GM08714 (cell line): ENCODE measurements around the gene GDF2.

Experiments
- H3K4me3 ChIP-seq: fragments of 200-500 bp; sonication (Bioruptor generic); 2 replicates; pipeline ENCODE4 v1.5.1; 2014; ENCODE audit warnings: mild to moderate bottlenecking, low read length, inconsistent platforms
- ZNF274 ChIP-seq: IDR thresholded peaks from 2 replicates; pipeline ENCODE4 v1.6.1; 2012; ENCODE audit warnings: mild to moderate bottlenecking, low read depth, low read length

GDF2 gene

GRCh38 chr10:47339759-47340607, 17.7 kb downstream of the GDF2 start:
- TF ChIP-seq ZNF274: no peak
- no peak overlapping the region for H3K4me3 ChIP-seq

GRCh38 chr10:47340608-47341170, 18.4 kb downstream of the GDF2 start:
- TF ChIP-seq ZNF274: no peak
- H3K4me3 ChIP-seq: no peak overlapping the region

DNA sequence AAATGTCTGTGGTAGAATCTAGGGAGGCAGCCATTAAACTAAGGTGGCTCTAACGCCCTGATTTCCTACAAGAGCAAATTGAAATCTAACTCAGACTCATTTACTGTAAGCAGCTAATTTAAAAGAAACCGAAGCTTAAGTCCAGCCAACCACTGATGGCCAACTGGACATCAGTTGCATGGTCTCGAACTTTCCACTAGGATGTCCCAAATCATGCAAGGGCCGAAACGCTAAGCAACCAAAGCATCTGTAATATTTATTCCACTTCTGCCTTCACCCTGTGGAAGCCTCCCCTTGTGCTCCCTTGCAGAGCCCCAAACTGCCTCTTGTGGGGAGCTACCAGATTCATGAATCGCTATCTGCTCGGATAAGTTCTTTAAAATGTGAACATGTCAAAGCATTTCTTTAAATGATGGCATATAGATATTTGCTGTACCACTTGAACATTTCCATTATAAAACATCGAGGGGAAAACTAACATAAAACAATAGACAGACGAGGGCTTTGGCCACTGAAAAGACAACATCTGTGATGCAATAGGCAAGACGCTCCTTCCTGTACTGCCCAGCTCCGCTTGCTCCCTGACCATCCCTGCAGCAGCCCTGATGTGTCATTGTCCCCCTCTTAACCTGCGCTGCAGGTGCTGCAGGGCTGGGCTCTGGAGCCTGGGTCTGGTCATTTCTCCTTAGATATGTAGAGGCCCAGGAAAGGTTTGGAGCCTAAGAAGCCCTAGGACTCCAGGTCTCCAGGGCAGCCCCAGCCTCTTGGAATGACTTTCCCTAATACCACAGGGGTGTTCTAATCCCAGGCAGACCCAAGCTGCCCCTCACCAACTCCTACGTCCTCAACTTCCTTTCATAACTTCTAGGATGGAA, 23.0 kb downstream of the GDF2 start:
- TF ChIP-seq ZNF274: no peak
- no peak overlapping the region for H3K4me3 ChIP-seq

GRCh38 chr10:47346581-47347302, 24.5 kb downstream of the GDF2 start:
- no peak for TF ChIP-seq ZNF274
- H3K4me3 ChIP-seq: no peak overlapping the region

DNA sequence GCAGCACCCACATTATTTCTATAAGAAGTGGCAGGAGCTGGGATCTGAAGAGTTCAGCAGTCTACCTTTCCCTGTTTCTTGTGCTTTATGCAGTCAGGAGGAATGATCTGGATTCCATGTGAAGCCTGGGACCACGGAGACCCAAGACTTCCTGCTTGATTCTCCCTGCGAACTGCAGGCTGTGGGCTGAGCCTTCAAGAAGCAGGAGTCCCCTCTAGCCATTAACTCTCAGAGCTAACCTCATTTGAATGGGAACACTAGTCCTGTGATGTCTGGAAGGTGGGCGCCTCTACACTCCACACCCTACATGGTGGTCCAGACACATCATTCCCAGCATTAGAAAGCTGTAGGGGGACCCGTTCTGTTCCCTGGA, 25.0 kb downstream of the GDF2 start:
- no peak for TF ChIP-seq ZNF274
- no peak overlapping the region for H3K4me3 ChIP-seq

- no peak for TF ChIP-seq ZNF274
- H3K4me3 ChIP-seq: no peak within 1 kb of the TSS
These were observed 25.9 kb downstream of the GDF2 start, which contains the start of gene RBP3 for GRCh38 chr10:47348138-47348651. Gene RBP3, plus strand, starts transcription at chr10:47348363. Its CDS starts 122 bp downstream, at chr10:47348485.

DNA sequence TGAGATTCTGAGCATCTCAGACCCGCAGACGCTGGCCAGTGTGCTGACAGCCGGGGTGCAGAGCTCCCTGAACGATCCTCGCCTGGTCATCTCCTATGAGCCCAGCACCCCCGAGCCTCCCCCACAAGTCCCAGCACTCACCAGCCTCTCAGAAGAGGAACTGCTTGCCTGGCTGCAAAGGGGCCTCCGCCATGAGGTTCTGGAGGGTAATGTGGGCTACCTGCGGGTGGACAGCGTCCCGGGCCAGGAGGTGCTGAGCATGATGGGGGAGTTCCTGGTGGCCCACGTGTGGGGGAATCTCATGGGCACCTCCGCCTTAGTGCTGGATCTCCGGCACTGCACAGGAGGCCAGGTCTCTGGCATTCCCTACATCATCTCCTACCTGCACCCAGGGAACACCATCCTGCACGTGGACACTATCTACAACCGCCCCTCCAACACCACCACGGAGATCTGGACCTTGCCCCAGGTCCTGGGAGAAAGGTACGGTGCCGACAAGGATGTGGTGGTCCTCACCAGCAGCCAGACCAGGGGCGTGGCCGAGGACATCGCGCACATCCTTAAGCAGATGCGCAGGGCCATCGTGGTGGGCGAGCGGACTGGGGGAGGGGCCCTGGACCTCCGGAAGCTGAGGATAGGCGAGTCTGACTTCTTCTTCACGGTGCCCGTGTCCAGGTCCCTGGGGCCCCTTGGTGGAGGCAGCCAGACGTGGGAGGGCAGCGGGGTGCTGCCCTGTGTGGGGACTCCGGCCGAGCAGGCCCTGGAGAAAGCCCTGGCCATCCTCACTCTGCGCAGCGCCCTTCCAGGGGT, 26.6 kb downstream of the GDF2 start:
- TF ChIP-seq ZNF274: no peak
- H3K4me3 ChIP-seq: no peak overlapping the region

DNA sequence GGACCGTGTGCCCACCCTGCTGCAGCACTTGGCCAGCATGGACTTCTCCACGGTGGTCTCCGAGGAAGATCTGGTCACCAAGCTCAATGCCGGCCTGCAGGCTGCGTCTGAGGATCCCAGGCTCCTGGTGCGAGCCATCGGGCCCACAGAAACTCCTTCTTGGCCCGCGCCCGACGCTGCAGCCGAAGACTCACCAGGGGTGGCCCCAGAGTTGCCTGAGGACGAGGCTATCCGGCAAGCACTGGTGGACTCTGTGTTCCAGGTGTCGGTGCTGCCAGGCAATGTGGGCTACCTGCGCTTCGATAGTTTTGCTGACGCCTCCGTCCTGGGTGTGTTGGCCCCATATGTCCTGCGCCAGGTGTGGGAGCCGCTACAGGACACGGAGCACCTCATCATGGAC, 27.3 kb downstream of the GDF2 start:
- H3K4me3 ChIP-seq: no peak overlapping the region
- no peak for TF ChIP-seq ZNF274

DNA sequence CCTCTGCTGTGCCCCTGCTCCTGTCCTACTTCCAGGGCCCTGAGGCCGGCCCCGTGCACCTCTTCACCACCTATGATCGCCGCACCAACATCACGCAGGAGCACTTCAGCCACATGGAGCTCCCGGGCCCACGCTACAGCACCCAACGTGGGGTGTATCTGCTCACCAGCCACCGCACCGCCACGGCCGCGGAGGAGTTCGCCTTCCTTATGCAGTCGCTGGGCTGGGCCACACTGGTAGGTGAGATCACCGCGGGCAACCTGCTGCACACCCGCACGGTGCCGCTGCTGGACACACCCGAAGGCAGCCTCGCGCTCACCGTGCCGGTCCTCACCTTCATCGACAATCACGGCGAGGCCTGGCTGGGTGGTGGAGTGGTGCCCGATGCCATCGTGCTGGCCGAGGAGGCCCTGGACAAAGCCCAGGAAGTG, 27.7 kb downstream of the GDF2 start:
- TF ChIP-seq ZNF274: no peak
- H3K4me3 ChIP-seq: no peak overlapping the region

- no peak for TF ChIP-seq ZNF274
- H3K4me3 ChIP-seq: no peak overlapping the region
These were observed 28.7 kb downstream of the GDF2 start for GRCh38 chr10:47350671-47351640.

- TF ChIP-seq ZNF274: no peak
These were observed 29.9 kb downstream of the GDF2 start for GRCh38 chr10:47351899-47352815.

More at GRCh38 chr10:47351899-47352815, 29.9 kb downstream of the GDF2 start:
- no peak overlapping the region for H3K4me3 ChIP-seq
